Suppressor macrophage (primary cell): ENCODE results near the gene PARP9.
"Not testable (repeated sequence)": the region's sequence is repeated elsewhere in the genome, so short reads cannot be mapped to it uniquely, and the experiment has no call there.

Experiments used
- DNase-seq, 4 experiments: peaks; one replicate each; pipeline ENCODE4 v3.0.0-alpha.2; 2020 to 2022

Gene PARP9

DNA sequence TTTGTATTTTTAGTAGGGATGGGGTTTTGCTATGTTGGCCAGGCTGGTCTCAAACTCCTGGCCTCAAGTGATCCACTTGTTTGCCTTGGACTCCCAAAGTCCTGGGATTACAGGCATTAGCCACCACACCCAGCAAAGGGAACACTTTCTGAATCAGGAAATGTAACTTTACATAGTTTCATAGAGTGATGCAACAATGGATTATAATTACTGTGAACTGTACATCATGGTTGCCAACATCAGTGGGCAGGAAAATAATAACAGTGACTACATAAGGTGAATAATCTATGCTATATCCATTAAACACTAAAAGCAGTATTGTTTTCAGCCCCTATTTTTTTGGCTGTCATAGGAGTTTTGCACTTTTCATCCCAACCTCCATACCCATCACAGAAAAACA, 44.4 kb downstream of the PARP9 start:
- DNase-seq = no peak

GRCh38 chr3:122516846-122517360, 47.2 kb downstream of the PARP9 start:
- DNase-seq = no peak

- no peak for DNase-seq
These were observed 48.2 kb downstream of the PARP9 start for GRCh38 chr3:122515870-122516269.

DNA sequence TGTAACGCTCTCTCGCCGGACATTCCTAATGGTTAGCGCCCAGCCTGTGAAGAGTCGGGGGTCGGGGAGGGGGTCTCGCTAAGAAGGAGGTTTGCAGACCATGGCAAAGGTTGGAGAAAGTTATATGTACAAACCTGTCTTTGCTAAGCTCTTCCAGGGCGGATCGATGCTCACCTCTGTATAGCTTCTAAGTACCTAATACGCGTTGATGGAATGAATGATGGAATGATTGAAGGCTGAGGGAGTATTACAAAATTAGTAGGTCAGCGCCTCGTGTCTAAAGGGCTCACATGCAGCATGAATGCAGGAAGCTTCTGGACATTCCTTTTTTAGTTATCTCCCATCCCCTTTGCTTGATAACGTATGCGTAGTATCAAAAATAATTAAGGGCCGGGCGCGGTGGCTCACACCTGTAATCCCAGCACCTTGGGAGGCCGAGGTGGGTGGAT, 49.1 kb downstream of the PARP9 start:
- no peak for DNase-seq

GRCh38 chr3:122514123-122515019, 49.7 kb downstream of the PARP9 start, which contains the start of gene KPNA1:
Gene KPNA1 (minus strand): TSS chr3:122514939. CDS start chr3:122496565, 18,374 bp downstream.
- DNase-seq = peak; percentile 94 to 97 (median 96)

DNA sequence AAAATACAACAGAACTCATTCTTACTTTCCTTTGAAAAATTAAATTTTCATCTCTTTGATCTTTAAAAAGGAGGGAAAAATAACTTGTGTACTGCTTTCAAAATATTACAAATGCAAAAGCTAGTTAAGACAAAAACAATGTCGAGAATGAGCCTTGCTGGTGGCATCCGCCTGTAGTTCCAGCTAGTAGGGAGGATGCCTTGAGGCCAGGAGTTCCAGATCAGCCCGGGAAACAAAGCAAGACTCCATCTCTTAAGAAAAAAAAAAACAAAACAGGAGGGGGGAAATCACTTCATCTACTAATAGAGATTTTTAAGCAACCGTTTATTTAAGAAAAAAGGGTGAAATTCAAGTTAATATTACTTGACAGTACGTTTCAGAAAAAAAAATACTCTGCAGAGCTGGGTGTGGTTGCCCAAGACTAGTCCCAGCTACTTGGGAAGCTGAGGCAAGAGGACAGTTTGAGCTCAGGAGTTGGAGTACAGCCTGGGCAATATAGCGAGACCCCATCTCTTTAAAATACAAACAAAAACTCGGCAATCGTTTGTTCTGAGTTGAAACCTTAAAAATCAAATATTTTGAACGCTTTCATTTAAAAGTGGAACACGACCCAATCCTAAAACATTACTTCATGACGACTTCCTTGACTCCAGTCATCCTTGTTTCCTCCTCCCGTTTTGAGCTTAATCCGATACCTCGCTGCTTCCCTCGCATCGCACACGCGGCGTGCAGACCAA, 50.5 kb downstream of the PARP9 start:
- peak in 1 of 4 experiments; percentile 9 for DNase-seq

- DNase-seq = no peak
These were observed 51.8 kb downstream of the PARP9 start for GRCh38 chr3:122512284-122512683.

DNA sequence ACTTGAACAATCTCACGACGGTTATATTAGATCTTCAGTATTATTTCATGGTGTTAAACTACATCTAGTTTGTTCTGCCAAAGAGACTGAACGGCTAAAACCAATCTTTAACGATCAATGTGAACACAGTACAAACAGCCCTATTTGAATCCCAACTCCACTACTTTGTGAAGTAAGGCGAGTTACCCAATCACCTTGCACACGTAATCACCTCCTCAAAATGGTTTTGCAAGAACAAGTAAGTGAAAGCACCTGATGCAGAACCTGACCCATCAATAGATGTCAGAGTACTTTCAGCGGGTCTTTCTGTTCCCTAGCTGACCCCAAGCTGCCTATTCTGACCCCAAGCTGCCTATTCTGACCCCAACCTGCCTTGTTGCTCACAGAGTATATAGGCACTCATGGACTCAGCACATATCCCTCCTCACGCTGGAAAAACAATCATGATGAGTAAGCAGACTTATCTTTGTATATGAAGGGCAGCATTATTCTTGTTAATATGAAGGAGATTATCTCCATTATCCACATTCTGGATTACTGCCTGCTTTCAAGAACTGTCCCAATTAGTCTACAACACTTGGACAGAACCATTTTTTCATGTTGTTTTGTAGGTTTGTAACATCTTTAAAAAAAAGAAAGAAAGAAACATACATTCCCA, 53.1 kb downstream of the PARP9 start:
- no peak for DNase-seq

GRCh38 chr3:122508944-122509343, 55.2 kb downstream of the PARP9 start:
- DNase-seq = not testable (repeated sequence)

DNA sequence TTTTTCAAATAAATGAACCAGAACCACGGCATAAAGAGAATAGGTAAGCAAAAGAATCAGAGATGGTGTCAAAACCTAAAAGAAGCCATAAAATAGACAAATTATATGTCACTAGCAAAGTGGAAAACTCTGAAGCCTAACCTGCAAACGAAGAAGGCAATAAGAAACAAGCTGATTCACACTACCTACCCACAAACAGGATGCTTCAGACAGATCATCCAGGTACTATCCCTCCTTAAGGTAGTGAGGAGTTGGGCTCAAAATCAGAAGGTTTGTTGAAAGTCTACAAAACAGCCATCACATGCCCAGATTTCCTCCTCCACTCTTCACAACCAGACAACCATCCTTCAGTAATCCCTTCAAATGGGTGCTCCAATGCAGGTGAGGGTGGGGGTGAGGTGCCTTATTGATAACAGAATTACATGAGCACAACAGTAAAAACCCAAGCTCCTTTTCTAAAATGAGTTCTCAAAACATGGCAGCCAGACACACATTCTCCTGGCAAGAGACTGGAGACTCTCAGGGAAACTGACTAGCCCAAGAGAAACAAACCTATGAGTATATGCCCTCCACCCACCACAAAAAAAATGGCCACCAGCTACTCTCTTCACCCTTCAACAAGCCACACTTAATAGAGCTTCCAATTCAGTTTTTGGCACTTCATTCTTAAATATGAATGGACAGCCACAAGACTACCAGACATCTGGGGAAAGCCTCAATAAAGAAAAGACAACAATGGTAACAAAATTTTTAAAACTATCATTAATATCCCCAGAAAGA, 55.8 kb downstream of the PARP9 start:
- no peak for DNase-seq

- DNase-seq = no peak
These were observed 57.6 kb downstream of the PARP9 start for GRCh38 chr3:122506450-122506849.

DNA sequence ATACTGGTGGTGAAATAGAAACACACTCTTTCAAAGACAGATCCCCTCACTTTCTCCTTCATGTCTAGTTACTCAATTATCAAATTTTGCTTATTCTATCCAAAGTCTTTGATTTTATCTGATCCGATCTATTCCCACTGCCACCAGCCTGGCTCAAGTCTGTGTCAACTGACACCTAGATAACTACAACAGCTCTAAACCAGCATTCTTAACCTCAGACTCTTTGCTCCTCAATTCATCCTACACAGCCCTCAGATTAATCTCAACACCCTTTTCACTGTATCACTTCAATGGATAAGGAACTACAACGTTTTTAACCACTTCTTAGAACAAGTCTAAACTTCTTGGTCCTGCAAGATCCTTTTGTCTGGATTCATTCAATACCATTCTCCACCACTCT, 58.4 kb downstream of the PARP9 start:
- no peak for DNase-seq

DNA sequence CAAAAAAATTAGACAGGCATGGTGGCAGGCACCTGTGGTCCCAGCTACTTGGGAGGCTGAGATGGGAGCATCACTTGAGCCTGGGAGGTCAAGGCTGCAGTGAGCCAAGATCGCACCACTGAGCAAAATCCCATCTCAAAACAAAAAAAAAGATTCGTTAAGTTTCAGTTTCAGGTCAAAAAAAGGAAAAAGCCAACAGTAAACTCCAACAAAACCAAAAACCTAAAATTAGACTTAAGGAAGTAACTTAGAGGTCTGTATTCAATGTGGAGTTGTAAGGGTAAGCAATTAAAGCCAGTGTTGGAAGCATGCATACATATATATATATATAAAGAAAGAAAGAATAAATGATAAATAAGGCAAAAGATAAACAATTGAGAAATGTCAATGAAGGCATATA, 61.2 kb downstream of the PARP9 start:
- DNase-seq = peak in 2 of 4 experiments; percentile 31 to 42

DNA sequence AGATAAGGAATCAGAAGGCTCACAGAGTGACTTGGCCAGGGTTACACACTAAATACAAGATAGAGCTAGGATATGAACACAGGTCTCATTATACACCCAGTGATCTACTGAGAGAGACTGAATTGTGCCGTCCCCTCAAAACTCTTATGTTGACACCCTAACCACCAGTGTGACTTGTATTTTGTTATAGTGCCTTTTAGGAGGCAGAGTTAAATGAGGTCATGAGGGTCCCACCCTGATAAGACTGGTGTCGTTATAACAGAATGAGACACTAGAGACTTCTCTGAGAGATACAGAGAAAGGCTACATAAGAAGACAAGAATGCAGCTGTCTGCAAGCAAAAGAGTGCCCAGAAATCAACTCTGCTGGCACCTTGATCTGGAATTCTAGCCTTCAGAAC, 62.0 kb downstream of the PARP9 start:
- no peak for DNase-seq

- not testable (repeated sequence) for DNase-seq
These were observed 63.1 kb downstream of the PARP9 start for GRCh38 chr3:122500964-122501363.

DNA sequence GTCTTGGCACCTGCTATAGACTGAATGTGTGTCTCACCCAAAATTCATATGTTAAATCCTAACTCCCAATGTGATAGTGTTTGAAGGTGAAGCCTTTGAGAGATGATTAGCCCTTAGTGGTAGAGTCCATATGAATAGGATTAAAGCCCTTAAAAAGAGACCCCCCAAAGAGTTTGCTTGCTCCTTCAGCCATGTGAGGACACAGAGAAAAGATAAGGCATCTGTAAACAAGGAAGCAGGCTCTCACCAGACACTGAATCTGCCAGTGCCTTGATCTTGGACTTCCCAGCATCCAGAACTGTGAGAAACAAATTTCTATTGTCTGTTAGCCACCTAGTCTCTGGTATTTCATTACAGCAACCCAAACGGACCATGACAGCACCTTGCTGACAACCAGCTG, 65.9 kb downstream of the PARP9 start:
- no peak for DNase-seq

DNA sequence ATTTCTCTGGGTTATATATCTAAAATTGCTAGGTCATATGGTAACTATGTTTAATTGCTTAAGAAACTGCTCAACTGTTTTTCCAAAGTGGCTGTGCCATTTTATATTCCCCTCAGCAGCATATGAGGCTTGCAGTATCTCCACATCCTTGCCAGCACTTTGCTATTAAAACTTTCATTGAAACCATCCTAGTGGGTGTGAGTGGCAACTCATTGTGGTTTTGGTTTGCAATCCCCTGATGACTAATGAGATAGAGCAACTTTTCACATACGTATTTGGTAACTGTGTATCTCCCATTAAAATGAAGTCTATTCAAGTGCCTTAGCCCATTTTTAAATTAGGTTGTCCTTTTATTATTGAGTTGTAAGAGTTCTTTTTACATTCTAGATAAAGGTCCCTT, 66.7 kb downstream of the PARP9 start:
- DNase-seq = peak; percentile 62 to 84 (median 72)

GRCh38 chr3:122496508-122496907, 67.6 kb downstream of the PARP9 start:
- DNase-seq = no peak

DNA sequence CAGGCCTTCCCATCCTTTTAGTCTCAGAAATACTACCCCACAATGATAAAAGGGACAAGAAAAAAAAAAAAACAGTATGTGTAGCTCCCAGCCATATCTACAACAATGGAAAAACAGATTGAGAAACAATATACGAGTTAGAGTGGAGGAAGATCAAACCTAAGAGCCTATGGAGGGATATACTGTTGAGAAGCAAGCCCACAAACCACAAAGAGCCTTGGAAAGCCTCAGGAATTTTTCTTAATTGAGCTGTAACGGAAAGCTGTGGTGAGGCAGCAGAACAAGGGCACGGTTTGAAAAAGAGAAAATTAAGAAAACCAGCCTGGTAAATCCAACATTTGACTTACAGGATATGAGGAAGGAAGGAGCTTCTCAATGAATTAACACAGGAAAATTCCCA, 70.8 kb downstream of the PARP9 start:
- DNase-seq = no peak

- no peak for DNase-seq
These were observed 75.7 kb downstream of the PARP9 start for GRCh38 chr3:122488262-122488973.

DNA sequence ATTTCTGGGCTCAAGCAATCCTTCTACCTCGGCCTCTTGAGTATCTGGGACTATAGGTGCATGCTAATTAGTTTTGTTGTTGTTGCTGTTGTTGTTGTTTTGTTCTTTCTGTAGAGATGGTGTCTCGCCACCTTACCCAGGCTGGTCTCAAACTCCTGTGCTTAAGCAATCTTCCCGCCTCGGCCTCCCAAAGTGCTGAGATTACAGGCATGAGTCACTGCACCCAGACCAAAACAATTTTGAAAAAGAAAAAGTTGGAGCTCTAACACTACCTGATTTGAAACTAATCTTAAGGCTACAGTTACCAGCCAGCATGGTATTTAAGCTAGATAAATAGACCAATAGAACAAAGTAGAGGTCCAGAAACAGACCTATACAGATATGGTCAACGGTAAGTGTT, 79.1 kb downstream of the PARP9 start:
- peak in 3 of 4 experiments; percentile 5 to 20 (median 9) for DNase-seq
